ENCODE data around the gene NLRC3.
"Not testable (repeated sequence)": the region's sequence is repeated elsewhere in the genome, so short reads cannot be mapped to it uniquely, and the experiment has no call there.

Gene NLRC3

DNA sequence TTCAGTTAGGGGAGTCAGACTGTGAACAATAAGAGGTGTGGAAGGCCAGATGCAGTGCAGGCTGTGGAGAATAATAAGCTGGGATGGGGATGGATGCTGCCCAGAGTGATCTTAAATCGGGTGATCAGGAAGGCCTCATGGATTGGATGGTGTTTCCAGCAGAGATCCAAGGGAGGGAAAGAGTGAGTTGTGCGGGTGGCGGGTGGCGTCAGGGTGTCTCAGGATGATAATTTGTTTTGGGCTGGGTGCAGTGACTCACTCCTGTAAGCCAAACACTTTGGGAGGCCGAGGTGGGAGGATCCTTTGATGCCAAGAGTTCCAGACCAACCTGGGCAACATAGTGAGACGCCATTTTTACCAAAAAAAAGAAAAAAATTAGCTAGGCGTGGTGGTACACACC lies 68.5 kb downstream of the NLRC3 start:
- H3K27me3 Mint-ChIP-seq = no peaks in the 10 kb centered on the region
- peaks cover 61% of the 10 kb centered on the region for H3K4me1 Mint-ChIP-seq (ENCODE audit: low read depth)
- peaks cover 5% of the 10 kb centered on the region for H3K36me3 Mint-ChIP-seq
- peak overlapping the region; percentile 75 for H3K4me3 Mint-ChIP-seq
- H3K9me3 Mint-ChIP-seq (ENCODE audit: low read depth) = no peaks in the 10 kb centered on the region
- H3K27ac Mint-ChIP-seq = peak overlapping the region; percentile 91

DNA sequence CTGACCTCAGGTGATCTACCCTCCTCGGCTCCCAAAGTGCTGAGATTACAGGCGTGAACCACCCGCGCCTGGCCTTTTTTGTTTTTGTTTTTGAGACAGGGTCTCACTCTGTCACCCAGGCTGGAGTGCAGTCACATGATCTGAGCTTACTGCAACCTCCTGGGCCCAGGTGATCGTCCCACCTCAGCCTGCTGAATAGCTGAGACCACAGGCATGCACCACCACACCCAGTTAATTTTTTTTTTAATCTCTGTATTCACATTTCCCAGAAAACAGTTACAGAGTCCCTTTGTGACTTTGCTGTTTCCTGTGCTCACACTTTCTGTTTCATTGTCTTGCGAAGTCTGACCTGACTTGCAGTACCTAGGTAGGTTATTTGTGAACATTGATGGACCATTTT lies 73.7 kb downstream of the NLRC3 start:
- H3K27me3 Mint-ChIP-seq = no peaks in the 10 kb centered on the region
- H3K36me3 Mint-ChIP-seq = peaks cover 4% of the 10 kb centered on the region
- peaks cover 64% of the 10 kb centered on the region for H3K4me1 Mint-ChIP-seq (ENCODE audit: low read depth)
- peak overlapping the region; percentile 93 for H3K27ac Mint-ChIP-seq
- peak overlapping the region; percentile 78 for H3K4me3 Mint-ChIP-seq
- H3K9me3 Mint-ChIP-seq (ENCODE audit: low read depth) = no peaks in the 10 kb centered on the region

DNA sequence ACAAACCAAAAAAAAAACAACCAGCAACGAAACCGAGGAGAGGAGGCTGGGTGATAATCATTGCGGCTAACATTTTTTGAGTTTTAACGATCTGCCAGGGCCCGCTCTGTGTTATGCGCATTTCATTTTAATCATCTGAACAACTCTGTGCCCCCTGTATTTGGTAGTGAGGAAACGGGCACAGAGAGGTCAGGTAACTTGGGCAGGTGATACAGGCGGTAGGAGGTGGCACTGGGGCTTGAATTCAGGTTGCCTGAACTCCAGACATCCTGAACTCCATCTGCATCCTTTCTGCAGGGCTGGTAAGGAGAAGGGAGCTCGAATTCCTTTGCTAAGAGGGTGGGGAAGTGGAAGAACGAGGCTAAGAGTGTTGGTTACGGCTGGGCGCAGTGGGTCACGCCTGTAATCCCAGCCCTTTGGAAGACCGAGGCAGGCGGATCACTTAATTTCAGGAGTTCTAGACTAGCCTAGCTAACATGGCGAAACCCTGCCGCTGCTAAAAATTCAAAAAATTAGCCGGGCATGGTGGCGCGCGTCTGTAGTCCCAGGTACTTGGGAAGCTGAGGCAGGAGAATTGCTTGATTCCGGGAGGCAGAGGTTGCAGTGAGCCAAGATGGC lies 75.3 kb downstream of the NLRC3 start:
- peaks cover 55% of the 10 kb centered on the region for H3K4me1 Mint-ChIP-seq (ENCODE audit: low read depth)
- H3K36me3 Mint-ChIP-seq = peaks cover 2% of the 10 kb centered on the region
- H3K27me3 Mint-ChIP-seq = no peaks in the 10 kb centered on the region
- peak overlapping the region; percentile 94 for H3K27ac Mint-ChIP-seq
- H3K4me3 Mint-ChIP-seq = peak overlapping the region; percentile 95
- no peaks in the 10 kb centered on the region for H3K9me3 Mint-ChIP-seq (ENCODE audit: low read depth)

DNA sequence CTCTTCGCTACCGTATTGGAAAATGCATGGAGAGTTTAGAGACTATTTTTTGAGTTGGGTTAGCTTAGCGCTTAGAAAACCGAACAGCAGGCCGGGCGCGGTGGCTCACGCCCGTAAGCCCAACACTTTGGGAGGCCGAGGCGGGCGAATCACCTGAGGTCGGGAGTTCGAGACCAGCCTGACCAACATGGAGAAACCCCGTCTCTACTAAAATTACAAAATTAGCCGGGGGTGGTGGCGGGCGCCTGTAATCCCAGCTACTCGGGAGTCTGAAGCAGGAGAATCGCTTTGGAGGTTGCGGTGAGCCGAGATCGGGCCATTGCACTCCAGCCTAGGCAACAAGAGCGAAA lies 75.8 kb downstream of the NLRC3 start:
- H3K36me3 Mint-ChIP-seq; H3K9me3 Mint-ChIP-seq (ENCODE audit: low read depth); H3K27me3 Mint-ChIP-seq: not testable (repeated sequence)
- Mint-ChIP-seq H3K27ac (peak overlapping the region; percentile 94), H3K4me3 (peak overlapping the region; percentile 95), H3K4me1 (ENCODE audit: low read depth) (peaks cover 55% of the 10 kb centered on the region)

DNA sequence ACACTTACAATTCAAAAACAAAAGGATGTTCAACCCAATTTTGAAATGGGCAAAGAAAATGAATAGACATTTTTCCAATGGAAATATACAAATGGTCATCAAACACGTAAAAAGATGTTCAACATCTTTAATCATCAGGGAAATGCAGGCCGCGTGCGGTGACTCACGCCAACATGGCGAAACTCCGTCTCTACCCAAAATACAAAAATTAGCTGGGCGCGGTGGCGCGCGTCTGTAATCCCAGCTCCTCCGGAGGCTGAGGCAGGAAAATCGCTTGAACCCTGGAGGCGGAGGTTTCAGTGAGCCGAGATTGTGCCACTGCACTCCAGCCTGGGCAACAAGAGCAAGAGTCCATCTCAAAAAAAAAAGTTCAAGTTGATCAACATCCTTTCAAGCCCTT lies 78.2 kb downstream of the NLRC3 start:
- Mint-ChIP-seq H3K27me3 (no peaks in the 10 kb centered on the region), H3K4me3 (no peak overlapping the region), H3K27ac (no peak overlapping the region), H3K9me3 (ENCODE audit: low read depth) (no peaks in the 10 kb centered on the region), H3K4me1 (ENCODE audit: low read depth) (peaks cover 35% of the 10 kb centered on the region), H3K36me3 (peaks cover 2% of the 10 kb centered on the region)

DNA sequence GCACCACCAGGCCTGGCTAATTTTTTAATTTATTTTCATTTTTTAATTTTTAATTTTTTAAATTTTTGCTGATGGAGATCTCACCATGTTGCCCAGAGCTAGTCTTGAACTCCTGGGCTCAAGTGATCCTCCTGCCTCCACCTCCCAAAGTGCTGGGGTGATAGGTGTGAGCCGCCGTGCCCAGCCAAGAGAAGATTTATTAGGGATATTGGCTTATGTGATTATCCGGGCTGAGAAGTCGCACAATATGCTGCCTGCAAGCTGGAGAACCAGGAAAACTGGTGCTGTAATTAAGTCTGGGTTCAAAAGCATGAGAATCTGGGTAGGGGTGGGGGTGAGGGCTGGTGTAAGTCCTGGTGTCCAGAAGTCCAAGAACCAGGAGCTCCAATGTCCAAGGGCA lies 79.4 kb downstream of the NLRC3 start:
- Mint-ChIP-seq H3K9me3 (ENCODE audit: low read depth) (no peaks in the 10 kb centered on the region), H3K27ac (no peak overlapping the region), H3K4me1 (ENCODE audit: low read depth) (peaks cover 25% of the 10 kb centered on the region), H3K4me3 (no peak overlapping the region), H3K36me3 (no peaks in the 10 kb centered on the region), H3K27me3 (no peaks in the 10 kb centered on the region)

DNA sequence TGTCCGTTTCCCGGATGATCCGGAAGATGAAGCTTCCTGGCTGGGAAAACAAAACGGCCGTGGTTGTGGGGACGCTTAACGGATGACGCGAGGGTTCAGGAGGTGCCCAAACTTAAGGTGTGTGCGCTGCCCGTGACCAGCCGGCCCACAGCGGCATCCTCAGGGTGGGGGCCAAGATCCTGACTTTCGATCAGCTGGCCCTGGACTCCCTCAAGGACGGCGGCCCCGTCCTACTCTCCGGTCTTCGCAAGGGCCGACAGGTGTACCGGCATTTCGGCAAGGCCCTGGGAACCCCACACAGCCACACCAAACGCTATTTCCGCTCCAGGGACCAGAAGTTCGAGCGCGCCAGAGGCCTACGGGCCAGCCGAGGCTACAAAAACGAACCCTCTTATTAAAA lies 80.8 kb downstream of the NLRC3 start:
- no peak overlapping the region for H3K4me3 Mint-ChIP-seq
- no peaks in the 10 kb centered on the region for H3K9me3 Mint-ChIP-seq (ENCODE audit: low read depth)
- H3K36me3 Mint-ChIP-seq = no peaks in the 10 kb centered on the region
- no peak overlapping the region for H3K27ac Mint-ChIP-seq
- H3K27me3 Mint-ChIP-seq = no peaks in the 10 kb centered on the region
- peaks cover 16% of the 10 kb centered on the region for H3K4me1 Mint-ChIP-seq (ENCODE audit: low read depth)

DNA sequence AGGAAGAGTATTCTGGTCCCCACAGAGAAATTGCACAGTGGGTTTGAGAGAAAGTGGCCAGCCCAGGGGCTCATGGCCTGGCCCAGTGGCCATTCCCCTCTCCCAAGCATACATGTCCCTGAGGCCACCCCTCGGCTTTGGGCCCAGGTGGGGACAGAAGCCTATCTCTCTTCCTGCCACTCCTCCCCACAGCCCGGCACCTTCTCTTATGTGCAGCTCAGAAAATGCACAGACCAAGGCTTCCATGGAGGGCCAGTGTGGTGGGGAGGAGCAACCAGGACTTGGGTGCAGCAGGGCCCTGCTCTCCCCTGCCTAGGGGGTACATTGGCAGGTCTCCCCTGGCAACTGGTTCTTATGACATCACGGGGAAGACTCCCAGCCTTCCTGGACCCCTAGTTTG lies 82.0 kb downstream of the NLRC3 start, which contains the start of gene C16orf90:
Gene C16orf90 (minus strand): TSS at position 314 of the 400 bp plus-strand sequence. CDS start 68 bp downstream, at position 246.
- Mint-ChIP-seq H3K9me3 (ENCODE audit: low read depth) (no peaks in the 10 kb centered on the region), H3K27me3 (no peaks in the 10 kb centered on the region), H3K27ac (no peak within 1 kb of the TSS), H3K4me3 (no peak within 1 kb of the TSS), H3K36me3 (no peaks in the 10 kb centered on the region), H3K4me1 (ENCODE audit: low read depth) (peaks cover 8% of the 10 kb centered on the region)

DNA sequence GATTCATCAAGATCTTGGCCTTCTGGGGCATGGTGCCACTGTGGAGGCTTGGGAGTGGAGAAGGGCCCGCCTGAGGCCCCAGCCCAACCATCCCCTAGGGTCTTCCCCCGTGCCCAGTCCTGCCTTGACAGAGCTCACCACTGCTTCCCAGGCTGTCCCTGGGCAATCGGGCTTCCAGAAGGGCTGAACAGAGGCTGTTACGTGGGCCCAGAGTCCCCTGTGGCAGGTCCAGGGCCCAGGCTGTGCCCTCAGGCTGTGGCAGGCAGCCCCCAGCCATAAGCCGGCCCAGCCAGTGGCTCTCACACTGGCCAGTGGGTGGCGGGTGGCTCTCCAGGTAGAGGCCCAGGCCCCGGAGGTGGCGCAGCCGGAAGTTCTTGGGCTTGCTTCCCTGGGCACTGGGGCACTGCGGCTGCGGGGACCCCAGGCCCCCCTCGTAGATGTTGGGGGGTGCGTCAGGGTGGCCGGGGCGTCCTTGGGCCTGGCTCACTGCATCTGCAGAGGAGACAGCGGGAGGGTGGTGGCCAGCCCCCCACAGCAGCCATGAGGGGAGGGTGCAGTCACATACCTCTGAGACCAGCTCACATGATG lies 82.7 kb downstream of the NLRC3 start:
- Mint-ChIP-seq H3K9me3 (ENCODE audit: low read depth) (no peaks in the 10 kb centered on the region), H3K4me1 (ENCODE audit: low read depth) (peaks cover 5% of the 10 kb centered on the region), H3K27ac (no peak overlapping the region), H3K4me3 (no peak overlapping the region), H3K27me3 (no peaks in the 10 kb centered on the region), H3K36me3 (no peaks in the 10 kb centered on the region)

DNA sequence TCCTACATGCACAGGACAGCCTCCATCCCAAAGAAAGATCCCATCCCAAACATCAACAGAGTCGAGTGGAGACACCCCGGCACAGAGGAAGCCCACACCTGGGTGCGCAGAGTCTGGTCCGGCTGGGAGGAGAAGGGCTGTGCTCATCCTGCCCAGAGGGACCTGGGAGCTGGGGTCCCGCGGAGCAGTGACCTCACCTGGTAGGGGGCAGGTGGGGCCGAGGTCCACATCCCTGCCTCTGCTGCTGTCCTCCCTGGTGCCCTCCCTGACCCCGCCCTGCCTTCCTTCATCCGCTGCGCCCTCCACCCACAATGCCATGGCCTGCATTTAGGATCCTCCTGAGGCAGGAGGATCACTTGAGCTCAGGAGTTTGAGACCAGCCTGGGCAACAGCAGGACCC lies 84.8 kb downstream of the NLRC3 start:
- Mint-ChIP-seq H3K27me3 (no peaks in the 10 kb centered on the region), H3K9me3 (ENCODE audit: low read depth) (no peaks in the 10 kb centered on the region), H3K27ac (no peak overlapping the region), H3K4me1 (ENCODE audit: low read depth) (peaks cover 4% of the 10 kb centered on the region), H3K36me3 (no peaks in the 10 kb centered on the region), H3K4me3 (no peak overlapping the region)

DNA sequence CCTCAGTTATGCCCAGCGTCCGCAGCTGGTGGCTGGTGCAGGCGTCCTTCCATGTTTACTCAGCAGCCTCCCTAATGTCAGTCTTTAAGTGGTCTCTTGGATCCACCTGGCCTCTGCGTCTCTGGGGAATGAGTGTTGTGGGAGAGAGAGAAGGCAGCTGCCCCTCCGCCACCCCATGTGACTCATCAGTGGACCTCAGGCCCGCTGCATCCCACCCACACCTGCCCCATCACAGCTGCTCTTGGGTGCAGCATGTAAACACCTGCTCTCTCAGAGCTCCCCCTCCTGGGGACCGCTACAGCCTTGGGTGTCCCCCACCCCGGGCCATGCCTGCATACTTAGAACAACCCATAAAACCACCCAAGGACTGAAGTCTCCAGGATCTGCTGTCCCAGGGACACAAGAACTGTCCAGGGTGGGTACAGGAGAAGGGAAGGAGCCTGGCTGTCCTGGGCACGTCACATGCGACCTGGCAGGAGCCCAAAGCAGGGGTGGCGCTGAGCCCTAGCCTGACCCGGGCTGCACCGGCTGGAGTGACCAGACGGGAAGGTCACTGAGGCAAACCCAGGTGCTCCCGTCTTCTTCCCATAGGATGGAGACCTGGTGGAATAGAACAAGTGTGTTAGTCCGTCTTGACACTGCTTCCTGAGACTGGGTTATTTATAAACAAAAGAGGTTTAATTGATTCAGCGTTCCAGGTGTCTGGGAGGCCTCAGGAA lies 86.1 kb downstream of the NLRC3 start:
- Mint-ChIP-seq H3K27ac (no peak overlapping the region), H3K27me3 (no peaks in the 10 kb centered on the region), H3K36me3 (no peaks in the 10 kb centered on the region), H3K9me3 (ENCODE audit: low read depth) (no peaks in the 10 kb centered on the region), H3K4me3 (no peak overlapping the region), H3K4me1 (ENCODE audit: low read depth) (peaks cover 4% of the 10 kb centered on the region)
